GM23338 (cell line): ENCODE measurements around the gene MYL11. TPM values are rescaled to one million over a fixed set of nuclear protein-coding genes. Genes with fewer than 3 reads are reported as not detected.
A peak's percentile ranks its signal among the peaks of the same experiment; 100 is the strongest.

Experiments used
- polyA plus RNA-seq: library from polyadenylated mRNA; unstranded; fragments of >200 nt; fragmentation: Nextera tagmentation; extraction: Ambion mirVana; gene quantifications from 2 replicates; pipeline ENCODE4 v1.2.1, GENCODE V29; 2016
- small RNA-seq: library from RNA; depleted of rRNA; stranded (forward); fragments of <200 nt; gene quantifications from one replicate; pipeline ENCODE3, GENCODE V24; 2014; ENCODE audit warnings: low replicate concordance
- total RNA-seq: library from RNA; depleted of rRNA; stranded (reverse); fragments of >200 nt; shearing (Covaris generic); gene quantifications from 2 replicates; pipeline ENCODE4 v1.2.3, GENCODE V29; 2014; rRNA removed

Gene MYL11
- total and polyA plus RNA-seq, 2 experiments from 2014 or later, result 3.5 TPM; not detected in 1

Small RNAs within 50 kb of the gene (small RNA-seq; reads per million reads assigned to genes)
- gene RF00406, result 0.55 reads per million, percentile 38 among the genes with 10 or more reads in this experiment

Other genes starting within 250 kb of the MYL11 start
- 17.9 and 23.5 TPM in 2 replicates for gene CORO1A, start 191.2 kb upstream of the MYL11 start, total RNA-seq
- gene CORO1A, start 191.2 kb upstream of the MYL11 start, polyA plus RNA-seq, result 10.2 and 13.8 TPM in 2 replicates
- 335 and 350 TPM in 2 replicates for gene BOLA2B, start 181.1 kb upstream of the MYL11 start, total RNA-seq
- 659 and 682 TPM in 2 replicates for gene BOLA2B, start 181.1 kb upstream of the MYL11 start, polyA plus RNA-seq
- gene SLX1A, start 180.9 kb upstream of the MYL11 start, total RNA-seq, result 27.3 and 29.5 TPM in 2 replicates
- 97.5 and 112 TPM in 2 replicates for gene SLX1A, start 180.9 kb upstream of the MYL11 start, polyA plus RNA-seq
- gene SULT1A3, start 175.5 kb upstream of the MYL11 start, total RNA-seq, result 2.8 and 11.2 TPM in 2 replicates
- gene SULT1A3, start 175.5 kb upstream of the MYL11 start, polyA plus RNA-seq, result 17.4 and 19.5 TPM in 2 replicates
- gene NPIPB13, start 126.3 kb upstream of the MYL11 start, total RNA-seq, result 2.2 and 7.6 TPM in 2 replicates
- gene NPIPB13, start 126.3 kb upstream of the MYL11 start, polyA plus RNA-seq, result 5.7 and 7.5 TPM in 2 replicates
- 33.9 and 38.7 TPM in 2 replicates for gene CD2BP2, start 19.5 kb upstream of the MYL11 start, total RNA-seq
- gene CD2BP2, start 19.5 kb upstream of the MYL11 start, polyA plus RNA-seq, result 21.0 and 23.1 TPM in 2 replicates
- 19.6 and 30.8 TPM in 2 replicates for gene TBC1D10B, start 4.3 kb upstream of the MYL11 start, total RNA-seq
- 13.3 TPM in 2 replicates for gene TBC1D10B, start 4.3 kb upstream of the MYL11 start, polyA plus RNA-seq
- gene SEPTIN1, start 7.8 kb downstream of the MYL11 start, total RNA-seq, result 0.21 and 0.35 TPM in 2 replicates
- gene SEPTIN1, start 7.8 kb downstream of the MYL11 start, polyA plus RNA-seq, result 3.3 and 3.9 TPM in 2 replicates
- 37.9 and 44.3 TPM in 2 replicates for gene ZNF48, start 20.6 kb downstream of the MYL11 start, total RNA-seq
- gene ZNF48, start 20.6 kb downstream of the MYL11 start, polyA plus RNA-seq, result 4.8 and 6.2 TPM in 2 replicates
- 12.0 and 16.1 TPM in 2 replicates for gene ZNF771, start 32.8 kb downstream of the MYL11 start, total RNA-seq
- 10.8 and 12.7 TPM in 2 replicates for gene ZNF771, start 32.8 kb downstream of the MYL11 start, polyA plus RNA-seq
- gene DCTPP1, start 55.2 kb downstream of the MYL11 start, total RNA-seq, result 46.1 and 54.1 TPM in 2 replicates
- 51.7 and 58.3 TPM in 2 replicates for gene DCTPP1, start 55.2 kb downstream of the MYL11 start, polyA plus RNA-seq
- 35.2 and 43.0 TPM in 2 replicates for gene SEPHS2, start 71.1 kb downstream of the MYL11 start, total RNA-seq
- gene SEPHS2, start 71.1 kb downstream of the MYL11 start, polyA plus RNA-seq, result 27.3 and 29.7 TPM in 2 replicates
- 0.07 TPM in 1 of 2 replicates, not detected in the other for gene ITGAL, start 97.9 kb downstream of the MYL11 start, total RNA-seq
- 0.05 and 0.43 TPM in 2 replicates for gene ITGAL, start 97.9 kb downstream of the MYL11 start, polyA plus RNA-seq
- 34.6 and 43.0 TPM in 2 replicates for gene ZNF768, start 151.8 kb downstream of the MYL11 start, total RNA-seq
- gene ZNF768, start 151.8 kb downstream of the MYL11 start, polyA plus RNA-seq, result 8.3 and 8.5 TPM in 2 replicates
- 10.8 and 12.6 TPM in 2 replicates for gene ZNF747, start 160.1 kb downstream of the MYL11 start, total RNA-seq
- gene ZNF747, start 160.1 kb downstream of the MYL11 start, polyA plus RNA-seq, result 3.0 and 4.2 TPM in 2 replicates
- 10.7 and 12.9 TPM in 2 replicates for gene ZNF764, start 183.6 kb downstream of the MYL11 start, total RNA-seq
- gene ZNF764, start 183.6 kb downstream of the MYL11 start, polyA plus RNA-seq, result 5.6 and 6.0 TPM in 2 replicates
- gene ZNF688, start 196.9 kb downstream of the MYL11 start, total RNA-seq, result 1.3 and 4.0 TPM in 2 replicates
- 4.4 and 6.2 TPM in 2 replicates for gene ZNF688, start 196.9 kb downstream of the MYL11 start, polyA plus RNA-seq
- gene ZNF785, start 210.9 kb downstream of the MYL11 start, total RNA-seq, result 7.1 and 7.5 TPM in 2 replicates
- gene ZNF785, start 210.9 kb downstream of the MYL11 start, polyA plus RNA-seq, result 4.9 and 5.4 TPM in 2 replicates
- gene ZNF689, start 235.6 kb downstream of the MYL11 start, total RNA-seq, result 13.4 and 16.7 TPM in 2 replicates
- gene ZNF689, start 235.6 kb downstream of the MYL11 start, polyA plus RNA-seq, result 5.3 and 5.9 TPM in 2 replicates